ENCODE measurements around the gene CIC.
"Not testable (repeated sequence)": the region's sequence is repeated elsewhere in the genome, so short reads cannot be mapped to it uniquely, and the experiment has no call there.

Gene CIC

DNA sequence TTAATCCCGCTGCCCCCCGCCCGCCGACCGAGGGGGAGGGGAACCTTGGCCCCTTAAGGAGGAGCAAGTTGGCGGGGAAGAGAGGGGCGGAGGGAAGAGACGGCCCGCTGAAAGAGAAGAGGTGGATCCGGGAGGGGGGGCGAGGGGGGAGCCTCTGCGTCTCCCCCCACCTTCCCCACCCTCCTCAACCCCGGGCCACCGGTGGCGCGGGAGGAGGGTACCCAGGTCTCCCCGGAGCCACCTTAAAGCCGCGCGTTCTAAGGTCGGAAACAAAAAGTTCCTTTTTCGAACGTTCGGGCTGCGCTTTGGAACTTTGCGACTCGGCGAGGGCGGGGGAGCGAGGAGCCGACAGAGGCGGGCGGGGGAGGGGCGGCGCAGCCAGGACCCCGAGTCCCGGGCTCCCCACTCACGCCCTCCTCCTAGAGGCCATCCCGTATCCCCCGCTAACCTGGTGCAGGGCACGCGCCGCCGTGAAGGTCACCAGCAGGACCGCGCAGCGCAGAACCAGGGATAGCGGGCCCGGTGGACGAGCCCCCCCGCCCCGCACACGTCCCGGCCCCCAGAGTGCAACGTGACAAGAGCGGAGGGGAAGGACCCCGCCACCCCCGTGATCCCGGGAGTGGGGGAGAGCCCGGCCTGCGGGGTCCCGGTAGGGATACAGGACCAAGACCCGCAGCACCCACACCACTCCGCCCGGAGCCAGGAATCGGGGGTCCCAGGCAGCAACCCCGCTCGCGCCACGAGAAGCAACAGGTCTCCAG, 14.8 kb upstream of the CIC start:
- in situ Hi-C loops (cut with MboI; ENCODE audit: low sequenced_read_pairs): no loop called here

DNA sequence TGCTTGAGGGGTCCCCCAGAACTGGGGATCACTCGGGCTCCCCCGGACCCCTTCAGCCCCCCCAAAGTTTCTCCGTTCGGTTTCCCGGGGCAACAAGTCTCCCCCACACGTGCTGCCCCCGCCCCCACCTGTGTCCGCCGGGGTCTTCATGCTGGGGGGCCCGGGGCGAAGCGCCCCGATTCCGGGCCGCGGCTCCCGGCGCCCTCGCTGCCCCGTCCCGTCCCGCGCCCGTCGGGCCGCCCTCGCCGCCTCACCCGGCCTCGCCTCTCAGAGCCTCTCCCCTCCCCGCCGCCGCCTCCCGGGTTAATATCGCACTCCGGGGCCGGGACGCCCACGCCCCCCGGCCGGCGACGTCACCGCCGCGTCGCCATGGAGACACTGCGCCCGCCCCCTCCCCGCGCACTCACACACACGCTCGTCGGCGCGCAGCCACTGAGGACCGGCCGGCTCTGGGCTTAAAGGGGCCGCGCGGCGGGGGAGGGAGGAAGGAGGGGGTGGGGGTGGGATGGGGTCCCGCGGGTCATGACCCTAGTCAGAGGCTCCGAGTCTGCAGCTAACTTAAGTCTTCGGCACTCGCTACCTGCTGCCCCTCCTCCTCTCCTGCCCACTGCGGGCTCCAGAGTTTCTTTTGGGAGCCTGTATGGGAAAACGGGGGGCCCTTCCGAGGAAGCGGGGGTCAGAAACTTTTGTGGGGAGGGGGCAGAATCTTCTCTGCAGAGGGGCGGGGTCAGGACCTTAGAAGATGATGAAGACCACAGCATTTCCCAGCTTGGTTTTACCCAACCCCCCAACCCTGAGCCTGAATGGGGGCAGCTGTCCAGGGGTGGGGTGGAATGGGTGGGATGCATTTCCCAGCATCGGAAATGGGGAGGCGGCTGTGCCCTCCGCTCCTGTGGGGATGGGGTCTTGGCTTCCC, 13.9 kb upstream of the CIC start, which contains the start of gene ERF:
TSS of gene ERF (minus strand) at position 279 of the 916 bp plus-strand sequence. CDS start at position 150, 129 bp downstream.
- in situ Hi-C loops (cut with MboI; ENCODE audit: low sequenced_read_pairs): no loop called here

DNA sequence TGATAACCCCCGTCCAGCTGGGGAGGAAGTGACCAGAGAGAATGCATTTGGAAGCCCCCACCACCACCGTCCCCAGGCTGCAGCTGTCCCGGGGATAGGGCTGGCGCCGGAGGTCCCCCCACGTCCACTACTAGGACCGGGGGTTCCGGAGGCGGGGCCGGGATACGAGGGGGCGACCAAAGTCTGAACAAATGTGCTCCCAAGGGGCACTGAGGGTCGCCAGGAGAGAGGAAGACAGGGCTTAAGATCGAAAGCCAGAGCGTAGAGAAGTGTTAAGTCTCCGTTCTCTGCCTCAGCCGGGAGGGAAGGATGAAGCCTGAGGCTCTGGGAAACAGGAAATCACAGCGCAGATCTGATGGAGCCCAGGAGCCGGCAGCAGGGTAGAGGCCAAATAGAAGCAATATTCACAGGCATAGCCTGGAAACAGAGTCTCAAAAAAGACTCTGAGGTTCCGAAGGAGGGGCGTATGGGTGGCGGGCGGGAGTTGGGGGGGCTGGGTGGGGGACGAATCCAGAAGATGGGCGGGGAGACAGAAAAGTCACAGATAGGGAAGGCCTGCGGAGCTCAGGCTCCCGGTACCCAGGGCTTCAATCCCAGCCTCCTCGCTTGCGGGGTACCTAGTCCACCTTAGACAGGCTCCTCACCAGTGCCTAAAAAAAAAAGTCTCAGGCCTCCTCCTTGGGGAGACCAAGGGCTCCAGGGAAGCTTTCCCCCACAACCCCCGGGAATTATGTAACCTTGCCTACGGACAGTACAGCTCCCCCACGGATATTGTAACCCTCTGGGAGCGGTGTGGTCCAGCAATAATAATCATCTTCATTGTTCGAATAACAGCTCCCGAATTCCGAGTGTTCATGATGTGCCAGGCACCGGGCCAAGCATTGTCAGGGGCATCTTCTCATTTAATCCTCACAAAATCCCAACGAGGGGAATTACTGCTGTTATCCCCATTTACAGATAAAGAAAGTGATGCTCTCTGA, 13.0 kb upstream of the CIC start:
- in situ Hi-C loops (cut with MboI; ENCODE audit: low sequenced_read_pairs): no loop called here

DNA sequence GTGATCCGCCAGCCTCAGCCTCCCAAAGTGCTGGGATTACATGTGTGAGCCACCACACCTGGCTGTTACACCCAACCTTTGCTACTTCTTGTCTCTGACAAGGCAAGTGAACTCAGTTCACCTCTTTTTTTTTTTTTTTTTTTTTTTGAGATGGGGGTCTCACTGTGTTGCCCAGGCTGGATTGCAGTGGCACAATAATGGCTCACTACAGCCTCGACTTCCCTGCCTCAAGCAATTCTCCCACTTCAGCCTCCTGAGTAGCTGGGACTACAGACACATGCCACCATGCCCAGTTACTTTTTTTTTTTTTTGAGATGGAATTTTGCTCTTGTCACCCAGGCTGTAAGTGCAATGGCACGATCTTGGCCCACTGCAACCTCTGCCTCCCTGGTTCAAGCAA, 11.2 kb upstream of the CIC start:
- in situ Hi-C loops (cut with MboI; ENCODE audit: low sequenced_read_pairs): not testable (repeated sequence)

DNA sequence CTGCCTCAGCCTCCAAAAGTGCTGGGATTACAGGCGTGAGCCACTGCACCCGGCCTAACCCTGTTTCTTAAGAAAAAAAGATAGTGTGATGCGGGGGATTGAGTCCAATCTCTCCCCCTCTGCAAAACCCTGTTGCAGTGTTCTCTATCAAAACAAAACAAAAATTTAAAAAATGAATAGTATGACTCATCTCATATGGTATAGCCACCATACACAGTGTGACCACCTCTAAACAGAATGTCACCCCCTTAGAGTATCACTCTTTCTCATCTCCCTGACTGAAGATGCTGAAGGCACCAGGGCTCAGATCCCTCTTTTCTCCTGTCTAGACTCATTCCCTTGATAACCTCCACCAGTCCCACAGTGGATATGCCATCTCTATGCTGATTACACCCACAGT, 7.3 kb upstream of the CIC start:
- in situ Hi-C loops (cut with MboI; ENCODE audit: low sequenced_read_pairs): no loop called here

DNA sequence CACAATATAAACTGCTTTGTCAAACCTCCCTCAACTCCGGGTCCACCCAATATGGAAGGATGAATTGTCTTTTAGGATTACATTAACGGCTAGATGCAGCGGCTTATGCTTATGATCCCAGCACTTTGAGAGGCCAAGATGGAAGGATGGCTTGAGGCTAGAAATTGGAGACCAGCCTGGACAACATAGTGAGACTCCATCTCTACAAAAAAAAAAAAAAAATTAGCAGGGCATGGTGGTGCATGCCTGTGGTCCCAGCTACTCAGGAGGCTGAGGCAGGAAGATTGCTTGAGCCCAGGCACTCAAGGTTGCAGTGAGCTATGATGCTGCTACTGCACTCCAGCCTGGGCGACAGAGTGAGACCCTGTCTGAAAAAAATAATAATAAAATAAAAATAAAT, 2.9 kb upstream of the CIC start:
- in situ Hi-C loops (cut with MboI; ENCODE audit: low sequenced_read_pairs): not testable (repeated sequence)

DNA sequence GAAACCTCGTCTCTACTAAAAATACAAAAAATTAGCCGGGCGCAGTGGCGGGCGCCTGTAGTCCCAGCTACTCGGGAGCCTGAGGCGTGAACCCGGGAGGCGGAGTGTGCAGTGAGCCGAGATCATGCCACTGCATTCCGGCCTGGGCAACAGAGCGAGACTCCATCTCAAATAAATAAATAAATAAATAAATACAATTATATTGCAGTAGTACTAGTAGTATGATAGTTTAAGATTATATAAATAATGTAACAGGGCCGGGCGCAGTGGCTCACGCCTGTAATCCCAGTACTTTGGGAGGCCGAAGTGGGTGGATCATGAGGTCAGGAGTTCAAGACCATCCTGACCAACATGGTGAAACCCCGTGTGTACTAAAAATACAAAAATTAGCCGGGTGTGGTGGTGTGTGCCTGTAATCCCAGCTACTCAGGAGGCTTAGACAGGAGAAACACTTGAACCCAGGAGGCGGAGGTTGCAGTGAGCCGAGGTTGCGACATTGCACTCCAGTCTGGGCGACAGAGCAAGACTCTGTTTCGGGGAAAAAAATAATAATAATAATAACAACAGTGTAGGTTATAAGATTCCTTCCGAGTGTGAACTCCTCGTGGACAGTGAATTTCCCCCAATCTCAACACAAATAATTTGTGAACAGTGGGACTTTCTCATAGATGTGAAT, 2.0 kb upstream of the CIC start:
- in situ Hi-C loops (cut with MboI; ENCODE audit: low sequenced_read_pairs): not testable (repeated sequence)

DNA sequence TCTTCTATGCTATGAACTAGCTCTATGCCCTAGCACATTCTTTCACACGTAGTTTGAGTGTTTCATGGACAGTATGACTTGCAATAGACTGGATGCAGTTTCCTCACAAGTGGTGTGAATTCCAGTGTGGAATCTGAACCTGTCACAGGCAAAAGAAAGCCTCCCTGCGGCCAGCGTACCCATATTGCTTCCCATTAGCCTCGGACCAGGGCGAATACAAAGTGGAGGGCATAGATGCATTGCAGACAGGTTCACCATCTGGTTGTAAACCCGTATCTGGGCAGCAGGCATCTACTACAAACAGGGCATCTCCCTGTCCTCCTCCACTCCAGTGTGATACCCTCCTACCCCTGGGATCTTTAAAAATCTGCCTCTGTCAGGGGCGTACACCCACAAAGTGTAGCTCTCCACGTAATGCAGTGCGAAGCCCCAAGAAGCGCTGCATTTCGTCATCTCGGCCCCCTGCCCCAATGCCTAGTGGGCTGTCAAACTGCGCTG, 1.4 kb upstream of the CIC start:
- in situ Hi-C loops (cut with MboI; ENCODE audit: low sequenced_read_pairs): no loop called here

DNA sequence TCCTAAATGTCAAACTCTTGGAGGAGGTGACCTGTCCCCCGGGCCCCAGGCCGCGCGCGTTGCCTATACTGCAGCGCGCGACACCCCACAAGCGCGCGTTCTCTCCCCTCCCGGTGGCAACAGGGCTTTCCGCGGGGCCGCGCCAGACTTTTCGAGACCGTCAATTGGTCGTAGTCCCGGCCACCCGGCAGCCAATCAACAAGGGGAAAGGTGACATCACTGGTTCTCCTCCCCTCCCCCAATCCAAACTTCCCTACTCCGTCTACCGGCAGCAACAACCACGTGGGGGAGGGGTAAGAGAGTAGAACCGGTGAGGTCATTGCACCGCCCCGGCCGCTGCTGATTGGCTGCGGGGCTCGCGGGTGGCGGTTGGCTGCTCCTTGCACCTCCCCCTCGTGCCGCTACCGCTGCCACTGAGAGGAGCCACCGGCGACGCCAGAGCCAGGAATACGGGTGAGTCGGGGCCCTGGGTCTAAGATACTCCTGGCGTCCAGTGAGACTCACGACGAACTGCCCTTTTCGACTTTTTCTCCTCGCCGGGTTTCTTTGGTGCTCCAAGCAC, 829 bp upstream of the CIC start:
- in situ Hi-C loops (cut with MboI; ENCODE audit: low sequenced_read_pairs): no loop called here

DNA sequence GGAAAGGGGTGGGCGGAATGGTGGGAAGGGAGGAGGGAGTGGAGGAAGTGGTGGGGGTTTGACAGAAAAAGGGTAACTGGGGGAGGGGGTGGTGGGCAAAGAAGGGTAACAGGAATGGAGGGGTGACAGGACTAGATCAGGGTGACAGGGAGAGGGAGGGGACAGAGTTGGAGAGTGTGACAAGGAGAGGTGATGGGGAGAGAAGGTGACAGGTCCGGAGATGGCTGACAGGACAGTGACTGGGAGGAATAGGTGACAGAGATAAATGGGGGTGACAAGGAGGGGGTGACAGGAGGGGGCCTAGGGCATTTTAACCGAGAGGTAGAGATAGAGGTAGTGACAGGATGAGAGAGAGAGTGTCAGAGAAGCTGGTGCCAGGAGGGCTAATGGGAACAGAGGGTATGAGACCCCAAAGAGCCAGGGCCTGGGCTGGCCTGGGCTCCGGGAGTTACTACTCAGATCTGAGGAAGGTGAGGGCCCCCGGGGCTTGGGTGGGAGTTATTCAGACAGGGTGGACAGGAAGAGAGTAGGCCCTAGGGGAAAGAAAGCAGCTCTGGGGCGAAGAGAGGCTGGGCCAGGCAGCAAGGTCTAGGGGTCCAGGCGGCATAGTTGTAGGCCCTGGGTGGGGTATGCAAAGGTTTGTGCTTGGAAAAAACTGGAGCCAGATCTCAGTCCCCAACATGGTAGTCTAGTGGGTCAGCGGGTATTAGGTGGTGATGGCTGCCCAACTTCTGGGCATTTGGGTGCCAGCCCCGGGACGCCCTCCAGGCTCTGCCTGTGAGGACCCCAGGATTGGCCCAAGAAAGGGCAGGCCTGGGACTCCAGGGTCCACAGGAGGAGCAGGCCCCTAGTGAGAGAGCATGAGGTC, 660 bp downstream of the CIC start:
- in situ Hi-C loops (cut with MboI; ENCODE audit: low sequenced_read_pairs): no loop called here

DNA sequence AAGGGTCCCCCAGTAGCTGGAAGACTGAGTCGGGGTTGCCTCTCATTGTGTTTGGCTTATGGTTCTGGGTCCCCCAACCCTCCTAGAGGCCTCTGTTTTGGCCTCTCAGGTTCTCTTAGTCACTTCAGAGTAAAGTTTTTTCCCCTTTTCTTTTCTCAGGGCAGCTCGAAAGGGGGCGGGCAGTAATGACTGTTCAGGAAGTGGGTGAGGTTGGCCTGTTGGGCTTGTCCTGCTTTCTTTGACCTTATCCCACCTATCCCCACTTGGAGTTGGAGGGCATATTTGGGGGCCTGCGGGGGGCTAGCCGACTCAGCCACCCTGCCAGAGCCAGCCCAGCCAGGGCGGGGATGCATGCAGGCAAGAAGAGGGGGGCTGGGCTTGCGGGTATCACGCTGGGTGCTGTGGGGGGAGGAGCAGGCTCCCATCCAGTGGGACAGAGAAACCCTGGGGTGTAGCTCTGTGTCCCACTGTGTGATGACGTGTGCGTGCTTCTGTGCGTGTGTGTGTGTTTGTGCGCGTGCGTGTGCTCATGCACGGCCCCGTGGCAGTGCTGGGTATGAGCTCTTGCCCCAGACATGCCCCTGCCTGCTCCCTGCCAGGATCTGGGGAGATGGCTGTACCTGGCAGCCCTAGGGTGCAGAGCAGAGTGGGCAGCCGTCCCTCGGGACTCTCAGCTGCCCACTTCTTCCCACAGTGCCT, 1.4 kb downstream of the CIC start:
- in situ Hi-C loops (cut with MboI; ENCODE audit: low sequenced_read_pairs): no loop called here

DNA sequence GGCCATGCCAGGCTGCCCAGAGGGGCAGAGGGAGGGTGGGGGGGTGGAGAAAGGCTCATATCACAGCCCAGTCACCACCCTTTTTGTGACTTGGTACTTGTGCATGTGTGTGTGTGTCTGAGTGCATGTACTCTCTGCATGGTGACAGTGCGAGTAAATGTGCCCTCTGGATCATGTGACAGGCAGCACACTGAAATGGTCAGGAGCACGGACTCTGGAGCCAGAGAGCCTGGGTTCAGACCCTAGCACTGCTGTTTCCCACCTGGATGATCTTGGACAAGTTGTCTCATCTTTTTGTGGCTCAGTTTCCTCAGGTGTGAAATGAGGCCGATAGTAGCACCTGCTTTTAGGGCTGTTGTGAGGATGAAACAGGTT, 2.0 kb downstream of the CIC start:
- in situ Hi-C loops (cut with MboI; ENCODE audit: low sequenced_read_pairs): no loop called here

DNA sequence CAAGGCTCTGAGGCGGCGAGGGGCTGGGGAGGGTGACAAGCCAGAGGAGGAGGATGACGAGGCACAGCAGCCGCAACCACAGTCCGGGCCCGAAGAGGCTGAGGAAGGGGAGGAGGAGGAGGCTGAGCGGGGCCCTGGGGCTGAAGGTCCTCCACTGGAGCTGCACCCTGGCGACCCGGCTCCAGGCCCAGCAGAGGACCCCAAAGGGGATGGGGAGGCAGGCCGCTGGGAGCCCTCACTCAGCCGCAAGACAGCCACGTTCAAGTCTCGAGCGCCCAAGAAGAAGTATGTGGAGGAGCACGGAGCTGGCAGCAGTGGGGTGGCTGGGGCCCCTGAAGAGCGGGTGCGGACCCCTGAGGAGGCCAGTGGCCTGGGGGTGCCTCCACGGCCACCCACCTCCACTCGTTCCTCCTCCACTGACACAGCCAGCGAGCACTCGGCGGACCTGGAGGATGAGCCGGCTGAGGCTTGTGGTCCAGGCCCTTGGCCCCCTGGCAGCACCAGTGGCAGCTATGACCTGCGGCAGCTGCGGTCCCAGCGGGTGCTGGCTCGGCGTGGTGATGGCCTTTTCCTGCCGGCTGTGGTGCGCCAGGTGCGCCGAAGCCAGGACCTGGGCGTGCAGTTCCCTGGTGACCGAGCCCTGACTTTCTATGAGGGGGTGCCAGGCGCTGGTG, 2.9 kb downstream of the CIC start:
- in situ Hi-C loops (cut with MboI; ENCODE audit: low sequenced_read_pairs): no loop called here

DNA sequence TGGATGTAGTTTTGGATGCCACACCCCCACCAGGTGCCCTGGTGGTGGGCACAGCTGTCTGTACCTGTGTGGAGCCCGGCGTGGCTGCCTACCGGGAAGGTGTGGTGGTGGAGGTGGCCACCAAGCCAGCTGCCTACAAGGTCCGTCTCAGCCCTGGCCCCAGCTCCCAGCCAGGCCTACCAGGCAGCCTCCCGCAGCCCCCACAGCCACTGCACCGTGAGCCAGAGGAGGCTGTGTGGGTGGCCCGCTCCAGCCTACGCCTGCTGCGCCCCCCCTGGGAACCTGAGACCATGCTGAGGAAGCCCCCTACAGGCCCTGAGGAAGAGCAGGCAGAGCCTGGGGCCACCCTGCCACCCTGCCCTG, 3.5 kb downstream of the CIC start:
- in situ Hi-C loops (cut with MboI; ENCODE audit: low sequenced_read_pairs): no loop called here

DNA sequence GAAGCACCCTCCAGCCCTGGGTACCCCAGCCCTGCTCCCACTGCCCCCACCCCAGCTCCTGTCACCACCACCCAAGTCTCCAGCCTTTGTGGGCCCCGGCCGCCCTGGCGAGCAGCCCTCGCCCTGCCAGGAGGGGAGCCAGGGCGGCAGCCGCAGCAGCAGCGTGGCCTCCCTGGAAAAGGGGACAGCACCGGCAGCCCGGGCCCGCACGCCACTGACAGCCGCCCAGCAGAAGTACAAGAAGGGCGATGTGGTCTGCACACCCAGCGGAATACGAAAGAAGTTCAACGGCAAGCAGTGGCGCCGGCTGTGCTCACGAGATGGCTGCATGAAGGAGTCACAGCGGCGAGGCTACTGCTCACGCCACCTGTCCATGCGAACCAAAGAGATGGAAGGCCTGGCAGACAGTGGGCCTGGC, 3.9 kb downstream of the CIC start:
- in situ Hi-C loops (cut with MboI; ENCODE audit: low sequenced_read_pairs): no loop called here

DNA sequence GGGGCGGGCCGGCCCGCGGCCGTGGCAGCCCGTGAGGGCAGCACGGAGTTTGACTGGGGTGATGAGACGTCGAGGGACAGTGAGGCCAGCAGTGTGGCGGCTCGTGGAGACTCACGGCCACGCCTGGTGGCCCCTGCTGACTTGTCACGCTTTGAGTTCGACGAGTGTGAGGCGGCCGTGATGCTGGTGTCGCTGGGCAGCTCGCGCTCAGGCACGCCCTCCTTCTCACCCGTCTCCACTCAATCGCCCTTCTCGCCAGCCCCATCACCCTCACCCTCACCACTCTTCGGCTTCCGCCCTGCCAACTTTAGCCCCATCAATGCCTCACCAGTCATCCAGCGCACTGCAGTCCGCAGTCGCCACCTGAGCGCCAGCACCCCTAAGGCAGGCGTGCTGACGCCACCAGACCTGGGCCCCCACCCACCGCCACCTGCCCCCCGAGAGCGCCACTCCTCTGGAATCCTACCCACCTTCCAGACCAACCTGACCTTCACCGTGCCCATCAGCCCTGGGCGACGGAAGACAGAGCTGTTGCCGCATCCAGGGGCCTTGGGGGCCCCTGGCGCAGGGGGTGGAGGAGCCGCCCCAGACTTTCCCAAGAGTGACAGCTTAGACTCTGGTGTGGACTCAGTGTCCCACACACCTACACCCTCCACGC, 4.5 kb downstream of the CIC start:
- in situ Hi-C loops (cut with MboI; ENCODE audit: low sequenced_read_pairs): no loop called here

DNA sequence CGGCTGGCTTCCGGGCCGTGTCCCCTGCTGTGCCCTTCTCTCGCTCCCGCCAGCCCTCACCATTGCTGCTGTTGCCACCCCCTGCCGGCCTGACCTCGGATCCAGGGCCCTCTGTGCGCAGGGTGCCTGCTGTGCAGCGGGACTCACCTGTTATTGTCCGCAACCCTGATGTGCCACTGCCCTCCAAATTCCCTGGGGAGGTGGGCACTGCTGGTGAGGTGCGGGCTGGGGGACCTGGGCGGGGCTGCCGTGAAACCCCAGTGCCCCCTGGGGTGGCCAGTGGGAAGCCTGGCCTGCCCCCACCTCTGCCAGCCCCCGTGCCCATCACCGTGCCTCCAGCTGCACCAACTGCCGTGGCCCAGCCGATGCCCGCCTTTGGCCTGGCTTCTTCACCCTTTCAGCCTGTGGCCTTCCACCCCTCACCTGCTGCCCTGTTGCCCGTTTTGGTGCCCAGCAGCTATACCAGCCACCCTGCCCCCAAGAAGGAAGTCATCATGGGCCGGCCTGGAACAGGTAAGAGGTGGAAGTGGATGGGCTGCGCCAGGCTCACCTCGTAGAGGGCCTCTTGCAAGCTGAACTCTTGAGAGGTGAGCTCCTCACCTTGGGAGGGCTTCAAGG, 5.1 kb downstream of the CIC start:
- in situ Hi-C loops (cut with MboI; ENCODE audit: low sequenced_read_pairs): no loop called here

Data from HL-60/S4 (cell line).